DOHH2 (cell line): ENCODE data around the gene SCRN1.

Experiments used
- H3F3A ChIP-seq: fragments of 200-600 bp; sonication (generic), shearing (Covaris generic); 2 replicates; pipeline ENCODE4 v1.6.0; 2016; ENCODE audit warnings: antibody characterized with exemption, mild to moderate bottlenecking; ENCODE audit not compliant: control insufficient read depth, insufficient read depth
- H3K27ac ChIP-seq: fragments of 200-600 bp; sonication (generic); 2 replicates; pipeline ENCODE4 v1.5.1; 2014; ENCODE audit warnings: low read depth, mild to moderate bottlenecking, low read length, moderate library complexity
- H3K27me3 ChIP-seq: fragments of 200-600 bp; sonication (generic); 2 replicates; pipeline ENCODE4 v1.6.1; 2014; ENCODE audit warnings: mild to moderate bottlenecking, low read length, mixed read lengths; ENCODE audit not compliant: control insufficient read depth
- H3K36me3 ChIP-seq: fragments of 200-600 bp; sonication (generic); 2 replicates; pipeline ENCODE4 v1.6.1; 2014; ENCODE audit warnings: mild to moderate bottlenecking, low read length, moderate library complexity, mixed read lengths; ENCODE audit not compliant: control insufficient read depth
- H3K4me1 ChIP-seq: fragments of 200-600 bp; sonication (generic); 2 replicates; pipeline ENCODE4 v1.6.1; 2014; ENCODE audit warnings: mild to moderate bottlenecking, low read length, mixed read lengths; ENCODE audit not compliant: control insufficient read depth
- H3K4me2 ChIP-seq: fragments of 200-600 bp; sonication (generic); 2 replicates; pipeline ENCODE4 v1.6.0; 2014; ENCODE audit warnings: mild to moderate bottlenecking, low read length, moderate library complexity
- H3K4me3 ChIP-seq: fragments of 200-600 bp; sonication (generic); 2 replicates; pipeline ENCODE4 v1.5.1; 2014; ENCODE audit warnings: mild to moderate bottlenecking, low read length, mixed read lengths
- H3K79me2 ChIP-seq: fragments of 200-600 bp; sonication (generic); 2 replicates; pipeline ENCODE4 v1.6.1; 2014; ENCODE audit warnings: mild to moderate bottlenecking, low read length, mixed read lengths; ENCODE audit not compliant: control insufficient read depth
- H3K9me2 ChIP-seq: fragments of 200-600 bp; sonication (generic); replicated peaks from 2 replicates; pipeline ENCODE4 v1.6.1; 2014; ENCODE audit warnings: mild to moderate bottlenecking, low read length, mixed read lengths; ENCODE audit not compliant: control insufficient read depth
- H3K9me3 ChIP-seq: fragments of 200-600 bp; sonication (generic); 2 replicates; pipeline ENCODE4 v1.6.1; 2014; ENCODE audit warnings: antibody characterized with exemption, low read length, mixed read lengths; ENCODE audit not compliant: control insufficient read depth, insufficient read depth
- H4K20me1 ChIP-seq: fragments of 200-600 bp; sonication (generic); 2 replicates; pipeline ENCODE4 v1.6.0; 2014; ENCODE audit warnings: low read depth, mild to moderate bottlenecking, antibody characterized with exemption, low read length, moderate library complexity; ENCODE audit not compliant: control insufficient read depth, insufficient read depth
- CTCF ChIP-seq: fragments of 200-600 bp; sonication (generic); IDR thresholded peaks from one replicate; pipeline ENCODE4 v1.5.1; 2014; ENCODE audit warnings: antibody characterized with exemption, mild to moderate bottlenecking, low read depth, low read length; ENCODE audit not compliant: poor library complexity, severe bottlenecking
- EZH2phosphoT487 ChIP-seq: fragments of 200-600 bp; sonication (generic); IDR thresholded peaks from 2 replicates; pipeline ENCODE4 v1.6.1; 2017; ENCODE audit warnings: borderline replicate concordance, mild to moderate bottlenecking, antibody characterized with exemption, low read length, moderate library complexity, mixed read lengths

The SCRN1 gene

GRCh38 chr7:29971566-29972314 lies 17.9 kb downstream of the SCRN1 start:
- no peaks in the 10 kb centered on the region for H3F3A ChIP-seq
- peaks cover 20% of the 10 kb centered on the region for H3K36me3 ChIP-seq
- H3K9me2 ChIP-seq: no peaks in the 10 kb centered on the region
- no peaks in the 10 kb centered on the region for H3K9me3 ChIP-seq
- peaks cover 4% of the 10 kb centered on the region; the same call in 1 of the 2 replicates for H3K4me1 ChIP-seq
- TF ChIP-seq EZH2phosphoT487: no peak
- no peak for TF ChIP-seq CTCF
- H3K4me2 ChIP-seq: no peak overlapping the region
- H3K27me3 ChIP-seq: no peaks in the 10 kb centered on the region
- H3K27ac ChIP-seq: no peak overlapping the region
- H4K20me1 ChIP-seq: no peaks in the 10 kb centered on the region
- no peak overlapping the region for H3K4me3 ChIP-seq
- peaks cover 67% of the 10 kb centered on the region for H3K79me2 ChIP-seq

GRCh38 chr7:29970158-29970557 lies 19.4 kb downstream of the SCRN1 start:
- no peak for TF ChIP-seq EZH2phosphoT487
- no peak overlapping the region for H3K4me3 ChIP-seq
- H3K27ac ChIP-seq: no peak overlapping the region
- no peak overlapping the region for H3K4me2 ChIP-seq
- H3K36me3 ChIP-seq: peaks cover 26% of the 10 kb centered on the region
- H3F3A ChIP-seq: no peaks in the 10 kb centered on the region
- H3K9me3 ChIP-seq: no peaks in the 10 kb centered on the region
- no peaks in the 10 kb centered on the region for H3K27me3 ChIP-seq
- peaks cover 2% of the 10 kb centered on the region; the same call in 1 of the 2 replicates for H3K4me1 ChIP-seq
- H4K20me1 ChIP-seq: no peaks in the 10 kb centered on the region
- H3K9me2 ChIP-seq: no peaks in the 10 kb centered on the region
- peaks cover 52% of the 10 kb centered on the region for H3K79me2 ChIP-seq

- Histone ChIP-seq H3K9me2 (no peaks in the 10 kb centered on the region), H4K20me1 (no peaks in the 10 kb centered on the region), H3K4me1 (no peaks in the 10 kb centered on the region), H3K9me3 (no peaks in the 10 kb centered on the region), H3K4me3 (no peak overlapping the region), H3K4me2 (no peak overlapping the region), H3K27me3 (no peaks in the 10 kb centered on the region), H3F3A (no peaks in the 10 kb centered on the region), H3K79me2 (peaks cover 47% of the 10 kb centered on the region), H3K36me3 (peaks cover 26% of the 10 kb centered on the region), H3K27ac (no peak overlapping the region)
- no peak for TF ChIP-seq CTCF
- no peak for TF ChIP-seq EZH2phosphoT487
These were observed 19.9 kb downstream of the SCRN1 start for GRCh38 chr7:29969738-29970137.

GRCh38 chr7:29968683-29969395 lies 20.8 kb downstream of the SCRN1 start:
- no peaks in the 10 kb centered on the region for H3K9me2 ChIP-seq

More at GRCh38 chr7:29968683-29969395, 20.8 kb downstream of the SCRN1 start:
- no peak for TF ChIP-seq CTCF
- no peak for TF ChIP-seq EZH2phosphoT487
- no peaks in the 10 kb centered on the region for H3K4me1 ChIP-seq
- peaks cover 30% of the 10 kb centered on the region for H3K36me3 ChIP-seq
- H3K4me3 ChIP-seq: no peak overlapping the region
- H3K9me3 ChIP-seq: no peaks in the 10 kb centered on the region
- H3K4me2 ChIP-seq: no peak overlapping the region
- H3K27ac ChIP-seq: no peak overlapping the region
- H3K79me2 ChIP-seq: peaks cover 44% of the 10 kb centered on the region
- H4K20me1 ChIP-seq: no peaks in the 10 kb centered on the region
- no peaks in the 10 kb centered on the region for H3K27me3 ChIP-seq
- no peaks in the 10 kb centered on the region for H3F3A ChIP-seq
